Subcutaneous adipose tissue (tissue), 4 donors: ENCODE measurements around the gene PLEKHG3. TPM values are rescaled to one million over a fixed set of nuclear protein-coding genes. Genes with fewer than 3 reads are reported as not detected.

Source experiments
- total RNA-seq, 4 donors: library from RNA; depleted of rRNA; stranded (reverse); fragments of >200 nt; gene quantifications; one replicate each; pipeline ENCODE4 v1.1.0, GENCODE V29; 2016
- TF ChIP-seq, protein P1 (sequence below): fragments of 450-650 bp; IDR thresholded peaks from one replicate; pipeline ENCODE4 v1.5.1; 2016; ENCODE audit warnings: low read depth, mild to moderate bottlenecking, control low read depth, antibody characterized with exemption, moderate library complexity

The PLEKHG3 gene
- total RNA-seq, 4 donors from 2014 or later = 12.4 to 66.9 (median 19.8) TPM

DNA sequence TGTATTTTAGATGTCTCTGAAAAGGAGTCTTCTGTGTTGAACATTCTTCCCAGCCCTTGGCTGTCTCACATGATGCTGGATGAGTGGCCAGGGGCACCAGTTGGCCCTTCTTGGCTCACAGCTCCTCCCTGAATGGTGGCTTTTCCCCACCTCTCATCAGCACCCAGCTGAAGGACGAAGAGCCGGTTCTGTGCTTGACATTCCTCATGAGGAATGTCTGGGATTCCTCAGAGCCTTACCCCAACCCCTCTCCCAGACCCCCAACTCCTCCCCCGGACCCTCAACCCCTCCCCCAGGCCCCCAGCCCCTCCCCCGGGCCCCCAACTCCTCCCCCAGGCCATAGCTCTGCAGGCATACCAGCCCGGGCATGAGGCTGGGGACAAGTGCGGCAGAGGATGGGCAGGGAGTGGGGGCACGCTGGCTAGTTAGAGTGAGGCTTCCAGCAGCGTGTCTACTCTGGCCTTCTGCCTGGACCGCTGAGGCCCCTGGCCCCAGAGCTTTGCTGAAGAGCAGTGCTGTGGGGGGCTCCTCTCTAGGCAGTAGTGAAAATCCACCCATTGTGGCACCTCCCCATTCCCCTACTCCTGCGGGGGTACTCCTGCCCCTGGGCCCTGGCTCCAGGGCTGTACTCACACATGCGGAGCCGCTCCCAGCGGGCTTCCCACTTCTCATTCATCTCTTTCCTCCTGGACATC, 64.3 kb downstream of the PLEKHG3 start:
- TF ChIP-seq, protein P1, sequence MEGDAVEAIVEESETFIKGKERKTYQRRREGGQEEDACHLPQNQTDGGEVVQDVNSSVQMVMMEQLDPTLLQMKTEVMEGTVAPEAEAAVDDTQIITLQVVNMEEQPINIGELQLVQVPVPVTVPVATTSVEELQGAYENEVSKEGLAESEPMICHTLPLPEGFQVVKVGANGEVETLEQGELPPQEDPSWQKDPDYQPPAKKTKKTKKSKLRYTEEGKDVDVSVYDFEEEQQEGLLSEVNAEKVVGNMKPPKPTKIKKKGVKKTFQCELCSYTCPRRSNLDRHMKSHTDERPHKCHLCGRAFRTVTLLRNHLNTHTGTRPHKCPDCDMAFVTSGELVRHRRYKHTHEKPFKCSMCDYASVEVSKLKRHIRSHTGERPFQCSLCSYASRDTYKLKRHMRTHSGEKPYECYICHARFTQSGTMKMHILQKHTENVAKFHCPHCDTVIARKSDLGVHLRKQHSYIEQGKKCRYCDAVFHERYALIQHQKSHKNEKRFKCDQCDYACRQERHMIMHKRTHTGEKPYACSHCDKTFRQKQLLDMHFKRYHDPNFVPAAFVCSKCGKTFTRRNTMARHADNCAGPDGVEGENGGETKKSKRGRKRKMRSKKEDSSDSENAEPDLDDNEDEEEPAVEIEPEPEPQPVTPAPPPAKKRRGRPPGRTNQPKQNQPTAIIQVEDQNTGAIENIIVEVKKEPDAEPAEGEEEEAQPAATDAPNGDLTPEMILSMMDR = no peak

DNA sequence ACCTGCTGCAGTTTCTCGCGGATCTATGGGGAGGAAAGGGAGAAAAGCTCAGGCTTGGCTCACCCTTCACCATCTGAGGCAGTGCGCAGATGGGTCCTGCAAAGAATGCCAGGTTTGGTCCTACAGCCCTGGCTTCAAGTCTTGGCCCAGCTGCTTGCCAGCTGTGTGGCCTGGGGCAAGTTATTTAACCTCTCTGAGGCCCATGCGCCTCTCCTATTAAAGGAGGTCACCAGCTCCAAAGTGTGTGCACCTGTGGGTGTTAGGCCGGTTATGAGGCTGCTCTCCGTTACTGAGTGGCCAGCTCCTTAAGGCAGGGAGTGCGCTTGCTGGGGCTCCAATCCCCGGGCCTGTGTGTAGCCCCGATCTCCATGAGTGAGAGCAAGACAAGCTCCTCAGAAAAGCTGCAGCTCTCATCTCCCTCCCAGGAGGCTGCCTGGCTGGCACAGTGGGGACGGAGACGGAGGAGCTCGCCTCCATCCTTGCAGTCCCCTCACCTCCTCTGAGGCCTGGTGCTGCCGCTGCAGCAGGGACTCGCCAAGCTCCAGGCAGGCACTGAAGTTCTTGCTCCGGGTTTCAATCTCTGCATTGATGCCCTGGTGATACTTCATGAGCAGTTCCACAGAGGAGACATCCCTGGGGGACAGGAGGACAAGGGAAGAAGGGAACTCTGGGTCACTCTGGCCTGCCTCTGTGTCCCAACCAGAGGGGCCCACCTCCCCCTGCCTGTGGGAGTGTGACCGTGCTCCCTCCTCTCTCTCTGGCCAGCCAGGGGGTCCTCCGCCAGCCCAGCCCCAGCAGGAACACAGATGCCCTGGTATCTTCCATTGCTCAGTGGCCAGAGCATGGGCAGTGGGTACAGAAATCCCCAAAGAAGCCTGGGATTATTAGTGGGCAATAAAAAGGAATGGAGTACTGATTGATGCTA, 65.1 kb downstream of the PLEKHG3 start:
- TF ChIP-seq, protein P1 = no peak

DNA sequence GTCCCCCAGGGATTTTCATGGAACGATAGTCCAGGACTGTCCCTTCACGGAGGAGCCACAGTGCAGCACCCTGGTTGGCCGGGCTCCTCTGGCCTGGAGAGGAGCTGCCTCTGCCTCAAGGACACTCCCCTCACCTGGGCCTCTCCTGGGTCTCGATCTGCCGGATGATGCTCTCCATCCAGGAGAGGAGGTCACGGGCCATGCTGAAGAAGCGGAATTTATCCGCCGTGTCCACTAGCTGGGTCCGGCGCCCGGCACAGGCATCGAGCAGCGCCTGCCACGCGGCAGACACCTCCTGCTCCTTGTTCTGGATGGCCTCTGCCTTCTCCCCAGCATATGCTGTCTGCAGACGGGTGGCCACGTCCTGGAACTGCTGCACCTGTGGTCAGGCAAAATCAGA, 66.5 kb downstream of the PLEKHG3 start:
- TF ChIP-seq, protein P1 = no peak

DNA sequence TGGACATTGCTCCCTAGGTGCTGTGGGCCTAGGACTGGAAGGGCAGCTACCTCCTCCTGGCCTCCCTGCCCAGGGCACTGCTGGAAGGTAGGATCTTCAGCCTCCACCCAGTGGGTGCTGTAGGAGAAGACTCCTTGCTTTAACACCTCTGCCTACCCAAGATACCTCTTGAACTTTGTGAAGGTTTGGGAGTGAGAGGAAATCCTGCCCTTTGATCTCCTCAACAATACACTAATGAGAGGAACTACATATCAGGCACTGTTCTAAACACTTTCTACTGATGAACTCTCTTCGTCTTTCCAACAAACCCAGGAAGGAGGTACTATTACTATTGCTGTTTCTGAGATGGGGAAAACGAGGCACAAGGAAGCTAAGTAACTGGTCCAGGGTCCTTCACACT, 66.9 kb downstream of the PLEKHG3 start:
- TF ChIP-seq, protein P1 = no peak

DNA sequence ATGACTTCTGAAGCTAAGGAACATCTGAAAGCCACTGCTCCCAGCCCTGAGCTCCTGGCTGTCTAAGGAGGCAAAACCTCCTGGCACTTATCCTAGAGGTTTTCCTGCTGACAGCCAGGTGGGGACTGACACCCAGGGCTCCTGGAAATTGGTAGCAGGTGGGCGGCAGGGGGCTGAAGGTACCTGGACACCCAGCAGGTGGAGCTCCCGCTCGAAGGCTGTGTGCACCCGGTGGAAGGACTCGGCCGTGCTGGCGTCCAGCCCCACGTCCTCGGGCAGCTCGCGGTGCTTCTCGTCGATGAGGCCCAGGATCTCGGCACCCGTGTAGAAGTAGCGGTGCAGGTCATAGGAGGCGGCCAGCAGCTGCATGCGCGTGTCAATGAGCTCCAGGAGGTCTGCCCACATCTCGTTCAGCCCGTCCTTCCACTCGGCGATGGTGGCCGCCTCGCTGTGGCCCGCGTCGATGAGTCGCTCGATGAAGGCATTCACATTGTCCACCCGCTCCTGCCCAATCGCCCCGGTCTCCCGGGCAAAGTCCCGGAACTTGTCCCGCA, 68.2 kb downstream of the PLEKHG3 start:
- TF ChIP-seq, protein P1 = no peak

DNA sequence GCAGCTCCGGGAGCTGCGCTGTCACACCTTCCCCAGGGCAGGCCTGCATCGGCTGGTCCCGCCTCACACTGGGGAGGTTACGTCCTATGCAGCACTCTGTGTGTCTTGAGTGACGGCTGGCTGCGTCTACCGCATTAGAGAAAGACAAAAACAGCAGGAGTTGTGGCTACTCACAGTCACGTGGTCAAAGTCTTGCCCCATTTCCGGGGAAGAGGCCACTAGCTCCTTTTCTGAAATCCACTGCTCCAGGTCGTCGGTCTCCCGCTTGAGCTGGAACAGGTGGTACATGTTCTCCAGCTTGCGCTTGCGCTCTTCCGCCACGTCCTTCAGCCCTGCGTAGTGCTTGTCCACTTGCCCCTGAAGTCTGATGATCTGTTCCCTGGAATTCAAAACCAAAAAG, 68.8 kb downstream of the PLEKHG3 start:
- TF ChIP-seq, protein P1 = no peak

DNA sequence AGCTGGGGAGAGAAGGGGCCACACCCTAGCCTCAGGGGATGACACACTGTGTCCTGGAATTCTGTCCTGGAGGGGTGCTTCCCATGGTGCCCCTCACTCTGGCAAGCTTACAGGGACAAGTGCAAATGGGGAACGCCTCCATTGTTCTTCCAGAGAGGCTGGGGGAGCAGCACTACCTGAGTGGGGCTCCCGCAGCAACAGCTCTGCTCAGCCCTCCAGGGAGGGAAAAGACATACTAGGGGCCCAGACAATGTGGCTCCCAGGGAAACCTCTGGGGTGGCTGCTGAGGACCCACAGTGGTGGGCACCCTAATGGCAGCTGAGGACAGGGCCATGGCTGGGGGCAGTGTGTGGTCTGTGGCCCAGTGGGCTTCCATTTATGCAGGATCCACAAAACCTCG, 69.4 kb downstream of the PLEKHG3 start:
- TF ChIP-seq, protein P1 = no peak
